HEK293 (cell line): ENCODE data around the gene FAM193B.

Experiments used
- EGR2 ChIP-seq: fragments of 450-650 bp; formaldehyde crosslinking; IDR thresholded peaks from 2 replicates; pipeline ENCODE4 v1.5.1; 2016; ENCODE audit warnings: low read depth, missing biosample characterization, missing genetic modification characterization
- GLI4 ChIP-seq: fragments of 450-650 bp; formaldehyde crosslinking; IDR thresholded peaks from 2 replicates; pipeline ENCODE4 v1.5.1; 2016; ENCODE audit warnings: missing biosample characterization, missing genetic modification characterization
- HOXC10 ChIP-seq: sonication (generic); formaldehyde crosslinking; IDR thresholded peaks from 2 replicates; pipeline ENCODE4 v1.8.1; 2023; ENCODE audit warnings: mild to moderate bottlenecking, missing genetic modification reagents
- KLF16 ChIP-seq: fragments of 450-650 bp; formaldehyde crosslinking; IDR thresholded peaks from 2 replicates; pipeline ENCODE4 v1.5.1; 2017; ENCODE audit warnings: missing biosample characterization, missing genetic modification characterization
- KLF7 ChIP-seq: fragments of 450-650 bp; formaldehyde crosslinking; IDR thresholded peaks from 2 replicates; pipeline ENCODE4 v1.5.1; 2016; ENCODE audit warnings: missing biosample characterization, missing genetic modification characterization, borderline replicate concordance
- KLF9 ChIP-seq: fragments of 450-650 bp; formaldehyde crosslinking; IDR thresholded peaks from 2 replicates; pipeline ENCODE4 v1.5.1; 2016; ENCODE audit warnings: missing biosample characterization, missing genetic modification characterization, low read depth
- MZF1 ChIP-seq: fragments of 450-650 bp; formaldehyde crosslinking; IDR thresholded peaks from 2 replicates; pipeline ENCODE4 v1.5.1; 2017; ENCODE audit warnings: missing biosample characterization, missing genetic modification characterization, borderline replicate concordance
- PRDM1 ChIP-seq: fragments of 450-650 bp; formaldehyde crosslinking; IDR thresholded peaks from 2 replicates; pipeline ENCODE4; 2016; ENCODE audit warnings: missing biosample characterization, missing genetic modification characterization
- REST ChIP-seq: fragments of 450-650 bp; formaldehyde crosslinking; IDR thresholded peaks from 2 replicates; pipeline ENCODE4 v1.5.1; 2016; ENCODE audit warnings: missing biosample characterization, missing genetic modification characterization
- SALL2 ChIP-seq: fragments of 450-650 bp; formaldehyde crosslinking; IDR thresholded peaks from 2 replicates; pipeline ENCODE4 v1.5.0; 2017; ENCODE audit warnings: missing biosample characterization, mild to moderate bottlenecking, missing genetic modification characterization, borderline replicate concordance
- SETDB1 ChIP-seq: IDR thresholded peaks from one replicate; pipeline ENCODE4 v1.6.1; 2017; ENCODE audit warnings: mild to moderate bottlenecking, low read length, moderate library complexity, mixed read lengths; ENCODE audit not compliant: insufficient read length
- SP3 ChIP-seq: fragments of 450-650 bp; formaldehyde crosslinking; IDR thresholded peaks from 2 replicates; pipeline ENCODE4 v1.5.1; 2016; ENCODE audit warnings: missing biosample characterization, missing genetic modification characterization
- TRIM28 ChIP-seq: IDR thresholded peaks from 2 replicates; pipeline ENCODE4 v1.6.1; 2011; ENCODE audit warnings: low read length, control low read depth, borderline replicate concordance
- ZBTB7A ChIP-seq: fragments of 450-650 bp; formaldehyde crosslinking; IDR thresholded peaks from 2 replicates; pipeline ENCODE4 v1.5.1; 2016; ENCODE audit warnings: low read depth, missing biosample characterization, missing genetic modification characterization
- ZNF132 ChIP-seq: fragments of 450-650 bp; formaldehyde crosslinking; IDR thresholded peaks from 2 replicates; pipeline ENCODE4 v1.5.1; 2017; ENCODE audit warnings: missing biosample characterization, missing genetic modification characterization, borderline replicate concordance
- ZNF146 ChIP-seq: fragments of 450-650 bp; formaldehyde crosslinking; IDR thresholded peaks from 2 replicates; pipeline ENCODE4 v1.5.1; 2016; ENCODE audit warnings: missing biosample characterization, missing genetic modification characterization
- ZNF211 ChIP-seq: fragments of 450-650 bp; formaldehyde crosslinking; IDR thresholded peaks from 2 replicates; pipeline ENCODE4 v1.5.1; 2016; ENCODE audit warnings: low read depth, missing biosample characterization, missing genetic modification characterization
- ZNF266 ChIP-seq: fragments of 450-650 bp; formaldehyde crosslinking; IDR thresholded peaks from 2 replicates; pipeline ENCODE4 v1.5.1; 2016; ENCODE audit warnings: missing biosample characterization, missing genetic modification characterization, low read depth
- ZNF280D ChIP-seq: fragments of 450-650 bp; formaldehyde crosslinking; IDR thresholded peaks from 2 replicates; pipeline ENCODE4 v1.5.1; 2016; ENCODE audit warnings: missing biosample characterization, missing genetic modification characterization
- ZNF311 ChIP-seq: fragments of 450-650 bp; formaldehyde crosslinking; IDR thresholded peaks from 2 replicates; pipeline ENCODE4 v1.5.1; 2017; ENCODE audit warnings: missing biosample characterization, missing genetic modification characterization, borderline replicate concordance
- ZNF335 ChIP-seq: fragments of 450-650 bp; formaldehyde crosslinking; conservative IDR thresholded peaks from 2 replicates; pipeline ENCODE4 v1.5.1; 2016; ENCODE audit warnings: missing biosample characterization, missing genetic modification characterization
- ZNF416 ChIP-seq: fragments of 450-650 bp; formaldehyde crosslinking; IDR thresholded peaks from 2 replicates; pipeline ENCODE4 v1.5.1; 2016; ENCODE audit warnings: missing biosample characterization, missing genetic modification characterization
- ZNF426 ChIP-seq: fragments of 450-650 bp; formaldehyde crosslinking; IDR thresholded peaks from 2 replicates; pipeline ENCODE4 v1.5.1; 2017; ENCODE audit warnings: missing biosample characterization, missing genetic modification characterization, mild to moderate bottlenecking, inconsistent platforms, moderate library complexity
- ZNF501 ChIP-seq: fragments of 450-650 bp; formaldehyde crosslinking; IDR thresholded peaks from 2 replicates; pipeline ENCODE4 v1.5.1; 2016; ENCODE audit warnings: missing biosample characterization, missing genetic modification characterization
- ZNF529 ChIP-seq: fragments of 450-650 bp; formaldehyde crosslinking; IDR thresholded peaks from 2 replicates; pipeline ENCODE4 v1.5.1; 2017; ENCODE audit warnings: missing genetic modification characterization, missing biosample characterization; ENCODE audit not compliant: insufficient replicate concordance
- ZNF558 ChIP-seq: fragments of 450-650 bp; formaldehyde crosslinking; IDR thresholded peaks from 2 replicates; pipeline ENCODE4 v1.5.1; 2016; ENCODE audit warnings: missing biosample characterization, missing genetic modification characterization
- ZNF610 ChIP-seq: fragments of 450-650 bp; formaldehyde crosslinking; IDR thresholded peaks from 2 replicates; pipeline ENCODE4 v1.5.1; 2016; ENCODE audit warnings: missing biosample characterization, missing genetic modification characterization, borderline replicate concordance
- ZNF626 ChIP-seq: fragments of 450-650 bp; sonication (Bioruptor Pico); formaldehyde crosslinking; IDR thresholded peaks from 2 replicates; pipeline ENCODE4 v1.5.1; 2018; ENCODE audit warnings: missing biosample characterization, missing genetic modification characterization, inconsistent platforms
- ZNF654 ChIP-seq: fragments of 450-650 bp; formaldehyde crosslinking; IDR thresholded peaks from 2 replicates; pipeline ENCODE4 v1.5.1; 2016; ENCODE audit warnings: low read depth, missing biosample characterization, missing genetic modification characterization
- ZNF701 ChIP-seq: fragments of 450-650 bp; formaldehyde crosslinking; IDR thresholded peaks from 2 replicates; pipeline ENCODE4 v1.5.1; 2016; ENCODE audit warnings: missing biosample characterization, missing genetic modification characterization
- ZNF704 ChIP-seq: fragments of 450-650 bp; formaldehyde crosslinking; IDR thresholded peaks from 2 replicates; pipeline ENCODE4 v1.5.1; 2016; ENCODE audit warnings: missing biosample characterization, missing genetic modification characterization
- ZNF707 ChIP-seq: fragments of 450-650 bp; formaldehyde crosslinking; IDR thresholded peaks from 2 replicates; pipeline ENCODE4 v1.5.1; 2016; ENCODE audit warnings: missing biosample characterization, missing genetic modification characterization
- ZNF768 ChIP-seq: fragments of 450-650 bp; formaldehyde crosslinking; IDR thresholded peaks from 2 replicates; pipeline ENCODE4 v1.5.1; 2018; ENCODE audit warnings: missing biosample characterization, mild to moderate bottlenecking, missing genetic modification characterization
- ZNF785 ChIP-seq: fragments of 450-650 bp; formaldehyde crosslinking; IDR thresholded peaks from 2 replicates; pipeline ENCODE4 v1.5.1; 2016; ENCODE audit warnings: missing biosample characterization, missing genetic modification characterization
- ZNF792 ChIP-seq: fragments of 450-650 bp; formaldehyde crosslinking; IDR thresholded peaks from 2 replicates; pipeline ENCODE4 v1.5.1; 2016; ENCODE audit warnings: missing biosample characterization, missing genetic modification characterization

Gene FAM193B

GRCh38 chr5:177497292-177498012 is 56.9 kb downstream of the FAM193B start, which contains the start of gene PDLIM7 (continued):
- TF ChIP-seq TRIM28, result no peak
- no peak for TF ChIP-seq ZNF701 (tag by site-specific recombination)
- no peak for TF ChIP-seq SETDB1
- TF ChIP-seq GLI4, result no peak
- TF ChIP-seq ZNF785 (tag by site-specific recombination), result peak; percentile 58; the same call in 1 of the 2 replicates
- TF ChIP-seq SALL2 (tag by site-specific recombination), result no peak
- no peak for TF ChIP-seq ZNF280D (tag by site-specific recombination)
- TF ChIP-seq ZNF311 (tag by site-specific recombination), result no peak
- TF ChIP-seq ZNF266 (tag by site-specific recombination), result no peak
- peak; percentile 98 for TF ChIP-seq SP3
- no peak for TF ChIP-seq MZF1 (tag by site-specific recombination)
- no peak for TF ChIP-seq ZNF610 (tag by site-specific recombination)
- no peak for TF ChIP-seq PRDM1 (tag by site-specific recombination)
- peak; percentile 58; the same call in 1 of the 2 replicates for TF ChIP-seq ZNF768
- TF ChIP-seq KLF7 (tag by site-specific recombination), result peak; percentile 9; the same call in 1 of the 2 replicates
- TF ChIP-seq HOXC10 (CRISPR knock-in tag), result no peak
- no peak for TF ChIP-seq ZNF707 (tag by site-specific recombination)
- TF ChIP-seq ZNF501 (tag by site-specific recombination), result peak; percentile 31; the same call in 1 of the 2 replicates
- peak; percentile 100 for TF ChIP-seq KLF9 (tag by site-specific recombination)
- no peak for TF ChIP-seq REST
- TF ChIP-seq ZNF132 (tag by site-specific recombination), result no peak
- no peak for TF ChIP-seq ZNF704
- TF ChIP-seq ZNF558 (tag by site-specific recombination), result no peak
- TF ChIP-seq ZNF146 (tag by site-specific recombination), result no peak
- peak; percentile 78 for TF ChIP-seq KLF16 (tag by site-specific recombination)
- no peak for TF ChIP-seq ZNF529 (tag by site-specific recombination)
- TF ChIP-seq ZNF792 (tag by site-specific recombination), result no peak
- no peak for TF ChIP-seq ZNF416 (tag by site-specific recombination)
- peak; percentile 63; the same call in 1 of the 2 replicates for TF ChIP-seq ZBTB7A (tag by site-specific recombination)
- TF ChIP-seq ZNF335 (tag by site-specific recombination), result peak; percentile 8
- TF ChIP-seq ZNF426 (tag by site-specific recombination), result no peak
- TF ChIP-seq EGR2 (tag by site-specific recombination), result peak; percentile 72
- TF ChIP-seq ZNF654 (tag by site-specific recombination), result no peak
- no peak for TF ChIP-seq ZNF626 (tag by site-specific recombination)
- no peak for TF ChIP-seq ZNF211 (tag by site-specific recombination)
